Ectodermal cell (in vitro differentiated cells): Measurements from ENCODE around the gene PRR33.

ENCODE experiments used
- H3K27ac ChIP-seq: 2 replicates; pipeline ENCODE4 v1.7.0; 2013; ENCODE audit warnings: mild to moderate bottlenecking, low read depth, low read length; ENCODE audit not compliant: insufficient read depth, poor library complexity, severe bottlenecking
- H3K27me3 ChIP-seq: 2 replicates; pipeline ENCODE4 v1.7.0; 2013; ENCODE audit warnings: mild to moderate bottlenecking, low read length; ENCODE audit not compliant: insufficient read depth, control insufficient read depth, poor library complexity, severe bottlenecking
- H3K36me3 ChIP-seq: one replicate; pipeline ENCODE4 v1.7.0; 2013; ENCODE audit warnings: low read length; ENCODE audit not compliant: control insufficient read depth, insufficient read depth
- H3K4me1 ChIP-seq: one replicate; pipeline ENCODE4 v1.7.0; 2013; ENCODE audit warnings: low read length; ENCODE audit not compliant: control insufficient read depth, insufficient read depth
- H3K4me3 ChIP-seq: 2 replicates; pipeline ENCODE4 v1.7.0; 2013; ENCODE audit warnings: low read depth, low read length, control low read depth; ENCODE audit not compliant: insufficient read depth
- H3K9me3 ChIP-seq: 2 replicates; pipeline ENCODE4 v1.7.0; 2013; ENCODE audit warnings: mild to moderate bottlenecking, low read length, moderate library complexity; ENCODE audit not compliant: control insufficient read depth
- WGBS, 2 experiments: methylation state at CpG; one replicate each; pipeline ENCODE4 v1.1.7; 2013; ENCODE audit warnings: missing lambda C conversion rate in 2 of 2; 5-methylcytosine and 5-hydroxymethylcytosine counted together

The PRR33 gene

DNA sequence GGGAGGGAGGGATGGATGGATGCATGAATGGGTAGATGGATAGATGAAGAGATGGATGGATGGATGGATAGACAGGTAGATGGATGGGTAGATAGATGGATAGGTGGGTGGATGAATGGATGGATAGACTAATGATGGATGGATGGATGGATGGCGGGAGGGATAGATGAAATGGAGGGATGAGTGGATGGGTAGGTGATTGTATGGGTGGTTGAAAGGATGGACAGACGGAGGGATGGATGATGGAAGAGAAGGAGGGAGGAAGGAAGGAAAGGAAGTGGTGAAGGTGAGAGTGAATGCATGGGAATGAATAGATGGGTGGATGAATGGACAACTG lies 24.1 kb upstream of the PRR33 start:
- Histone ChIP-seq H3K27ac (no peak overlapping the region), H3K27me3 (no peaks in the 10 kb centered on the region), H3K36me3 (no peaks in the 10 kb centered on the region), H3K4me1 (no peaks in the 10 kb centered on the region), H3K9me3 (no peaks in the 10 kb centered on the region), H3K4me3 (no peak overlapping the region)
- 93 to 96% methylated on average over 2 of the region's 2 CpGs for WGBS, 2 experiments

DNA sequence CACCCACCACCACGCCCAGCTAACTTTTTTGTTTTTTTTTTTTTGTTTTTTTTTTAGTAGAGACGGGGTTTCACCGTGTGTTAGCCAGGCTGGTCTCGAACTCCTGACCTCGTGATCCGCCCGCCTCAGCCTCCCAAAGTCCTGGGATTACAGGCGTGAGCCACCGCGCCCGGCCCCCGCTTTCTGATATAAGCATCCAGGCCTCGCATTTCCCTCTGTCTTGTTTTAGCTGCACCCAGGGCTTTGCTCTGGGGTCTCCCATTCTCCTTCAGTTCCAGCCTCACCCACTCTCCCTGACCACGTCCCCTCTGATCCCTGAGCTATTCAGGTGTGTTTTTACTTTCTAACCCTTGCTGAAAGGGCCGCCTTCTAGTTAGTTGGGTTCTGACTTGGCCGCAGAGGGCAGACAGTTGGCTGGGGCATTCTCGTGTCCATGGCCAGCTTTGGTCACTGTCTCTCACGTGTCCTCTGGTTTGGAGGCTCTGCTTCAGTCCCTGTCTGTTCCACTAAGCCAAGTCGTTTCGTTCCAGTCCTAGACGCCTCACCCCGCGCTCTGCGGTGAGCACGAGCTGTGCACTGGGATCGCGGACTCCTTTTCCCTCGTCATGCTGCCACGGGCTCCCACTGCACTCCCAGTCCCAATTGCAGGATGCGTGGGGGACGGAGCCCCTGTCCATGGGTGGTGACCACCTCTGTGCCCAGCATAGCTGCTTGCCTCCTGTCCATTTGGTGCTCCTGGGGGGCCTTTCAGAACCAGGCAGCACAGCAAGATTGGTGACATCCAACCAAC lies 21.8 kb upstream of the PRR33 start:
- H3K36me3 ChIP-seq, result no peaks in the 10 kb centered on the region
- H3K27ac ChIP-seq, result no peak overlapping the region
- no peaks in the 10 kb centered on the region for H3K27me3 ChIP-seq
- WGBS, 2 experiments, result 92 to 95% methylated on average over 31 of the region's 31 CpGs
- H3K4me3 ChIP-seq, result no peak overlapping the region
- no peaks in the 10 kb centered on the region for H3K9me3 ChIP-seq
- H3K4me1 ChIP-seq, result no peaks in the 10 kb centered on the region

DNA sequence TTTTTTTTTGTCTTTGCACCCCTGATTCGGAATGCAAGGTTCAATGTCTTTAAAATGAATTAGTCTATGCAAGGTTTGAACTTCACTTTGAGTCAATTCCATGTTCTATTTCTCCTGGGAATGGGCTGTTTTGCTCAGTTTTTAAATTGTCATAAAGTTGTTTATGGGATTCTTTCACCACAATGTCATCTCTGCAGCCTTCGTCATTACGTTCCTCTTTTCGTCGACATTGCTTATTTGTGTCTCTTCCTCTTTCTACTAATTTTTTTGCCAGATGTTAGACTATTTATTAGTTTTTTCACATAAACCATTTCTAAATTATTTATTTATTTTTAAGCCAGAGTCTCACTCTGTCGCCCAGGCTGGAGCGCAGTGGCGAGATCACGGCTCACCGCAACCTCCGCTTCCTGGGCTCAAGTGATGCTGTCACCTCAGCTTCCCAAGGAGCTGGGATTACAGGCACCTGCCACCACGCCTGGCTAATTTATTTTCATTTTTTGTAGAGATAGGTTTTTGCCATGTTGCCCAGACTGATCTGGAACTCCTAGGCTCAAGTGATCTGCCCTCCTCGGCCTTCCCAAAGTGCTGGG lies 20.7 kb upstream of the PRR33 start:
- H3K4me1 ChIP-seq, result no peaks in the 10 kb centered on the region
- no peak overlapping the region for H3K4me3 ChIP-seq
- H3K36me3 ChIP-seq, result no peaks in the 10 kb centered on the region
- H3K9me3 ChIP-seq, result no peaks in the 10 kb centered on the region
- no peaks in the 10 kb centered on the region for H3K27me3 ChIP-seq
- no peak overlapping the region for H3K27ac ChIP-seq
- WGBS, 2 experiments, result 94 to 96% methylated on average over 13 of the region's 13 CpGs

DNA sequence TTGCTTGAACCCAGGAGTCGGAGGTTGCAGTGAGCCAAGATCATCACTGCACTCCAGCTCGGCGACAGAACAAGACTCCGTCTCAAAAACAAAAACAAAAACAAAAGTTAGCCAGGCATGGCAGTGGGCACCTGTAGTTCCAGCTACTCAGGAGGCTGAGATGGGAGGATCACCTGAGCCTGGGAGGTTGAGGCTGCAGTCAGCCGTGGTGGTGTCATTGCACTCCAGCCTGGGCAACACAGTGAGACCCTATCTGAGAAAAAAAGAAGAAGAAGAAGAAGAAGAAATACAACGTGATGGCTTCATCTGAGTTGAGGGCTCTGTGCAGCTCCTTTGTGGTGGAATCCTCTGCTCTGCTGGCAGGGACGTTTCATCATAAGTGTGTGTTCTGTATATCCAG lies 17.8 kb upstream of the PRR33 start:
- 85 to 94% methylated on average over 7 of the region's 7 CpGs for WGBS, 2 experiments
- no peak overlapping the region for H3K27ac ChIP-seq
- no peaks in the 10 kb centered on the region for H3K36me3 ChIP-seq
- no peaks in the 10 kb centered on the region for H3K27me3 ChIP-seq
- no peaks in the 10 kb centered on the region for H3K4me1 ChIP-seq
- no peaks in the 10 kb centered on the region for H3K9me3 ChIP-seq
- no peak overlapping the region for H3K4me3 ChIP-seq

DNA sequence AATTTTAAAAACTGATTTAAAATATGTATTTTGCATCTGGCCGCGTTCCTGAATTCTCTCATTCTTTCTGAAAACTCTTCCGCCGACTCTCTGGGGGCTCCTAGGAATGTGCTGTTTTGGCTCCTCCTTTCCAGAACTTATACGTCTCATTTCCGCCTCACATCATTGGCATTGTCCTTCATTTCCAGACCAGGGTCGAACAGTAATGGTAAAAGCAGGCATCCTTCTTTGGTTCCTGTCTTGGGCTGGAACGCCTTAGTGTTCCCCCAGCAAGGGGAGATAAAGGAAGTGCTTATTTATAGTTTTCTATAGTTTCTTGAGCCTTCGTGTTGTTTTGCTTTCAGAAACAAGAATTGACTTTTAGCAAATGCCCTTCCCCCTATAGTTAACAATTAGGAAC lies 16.9 kb upstream of the PRR33 start:
- H3K27me3 ChIP-seq, result no peaks in the 10 kb centered on the region
- no peaks in the 10 kb centered on the region for H3K36me3 ChIP-seq
- H3K9me3 ChIP-seq, result no peaks in the 10 kb centered on the region
- no peak overlapping the region for H3K27ac ChIP-seq
- WGBS, 2 experiments, result 76 to 79% methylated on average over 9 of the region's 9 CpGs
- H3K4me1 ChIP-seq, result no peaks in the 10 kb centered on the region
- no peak overlapping the region for H3K4me3 ChIP-seq

DNA sequence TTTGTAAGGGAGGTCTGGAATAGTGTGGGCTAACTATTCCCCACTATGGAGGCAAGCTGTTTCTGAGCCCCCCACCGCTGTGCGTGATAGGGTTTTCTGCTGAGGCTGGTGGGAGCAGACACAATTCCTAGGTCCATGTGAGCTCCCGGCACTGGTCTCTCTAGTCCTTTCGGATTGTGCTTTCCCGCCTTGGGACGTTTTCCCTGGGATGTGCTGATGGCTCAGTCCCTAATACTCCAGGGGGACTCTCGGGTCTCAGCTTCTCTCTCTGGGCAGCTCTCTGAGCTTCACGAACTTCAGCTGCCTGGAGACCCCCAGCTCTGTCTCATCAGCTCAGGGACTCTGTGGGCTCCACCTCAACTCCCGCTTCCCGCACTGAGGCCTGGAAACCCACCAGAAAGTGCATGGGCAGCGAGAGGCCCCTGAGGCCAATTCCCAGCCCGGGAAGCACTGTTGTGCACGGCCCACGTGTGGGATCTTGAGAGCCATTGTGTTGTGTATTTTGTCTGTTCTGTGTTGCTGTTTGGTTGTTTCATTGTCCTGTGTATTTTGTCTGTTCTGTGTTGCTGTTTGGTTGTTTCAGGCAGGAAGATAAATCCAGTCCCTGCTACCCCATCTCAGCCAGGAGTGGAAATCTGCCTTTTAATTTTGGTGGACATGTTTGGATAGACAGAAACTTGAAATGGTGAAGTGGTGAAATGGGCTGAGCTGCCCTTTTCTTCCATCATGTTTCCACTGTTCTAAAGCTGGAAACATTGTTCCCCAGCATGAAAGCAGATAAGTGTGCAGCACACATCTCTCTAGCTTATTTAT lies 15.1 kb upstream of the PRR33 start:
- no peak overlapping the region for H3K27ac ChIP-seq
- WGBS, 2 experiments, result 78 to 79% methylated on average over 14 of the region's 14 CpGs
- H3K27me3 ChIP-seq, result no peaks in the 10 kb centered on the region
- no peaks in the 10 kb centered on the region for H3K36me3 ChIP-seq
- H3K4me3 ChIP-seq, result no peak overlapping the region
- no peaks in the 10 kb centered on the region for H3K4me1 ChIP-seq
- no peaks in the 10 kb centered on the region for H3K9me3 ChIP-seq

DNA sequence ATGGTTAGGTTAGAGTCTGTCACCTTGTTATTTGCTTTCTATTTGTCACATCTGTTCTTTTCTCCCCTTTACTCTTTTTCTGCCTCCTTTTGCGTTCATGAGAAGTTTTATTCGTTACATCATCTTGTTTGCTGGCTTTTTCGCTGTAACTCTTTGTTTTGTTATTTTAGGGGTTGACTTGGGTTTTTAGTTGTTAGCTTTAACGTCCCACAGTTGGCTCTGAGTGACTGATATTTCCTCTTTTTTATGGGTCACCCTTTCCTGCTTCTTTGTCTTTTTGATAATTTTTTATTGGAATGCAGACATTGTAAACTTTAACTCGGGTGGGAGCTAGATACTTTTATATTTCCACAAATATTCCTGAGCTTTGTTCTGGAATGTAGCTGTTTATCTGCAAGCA lies 14.5 kb upstream of the PRR33 start:
- 72 to 79% methylated on average over 4 to 5 of the region's 5 CpGs for WGBS, 2 experiments
- H3K27me3 ChIP-seq, result no peaks in the 10 kb centered on the region
- H3K27ac ChIP-seq, result no peak overlapping the region
- no peaks in the 10 kb centered on the region for H3K9me3 ChIP-seq
- H3K36me3 ChIP-seq, result no peaks in the 10 kb centered on the region
- H3K4me1 ChIP-seq, result no peaks in the 10 kb centered on the region
- no peak overlapping the region for H3K4me3 ChIP-seq

DNA sequence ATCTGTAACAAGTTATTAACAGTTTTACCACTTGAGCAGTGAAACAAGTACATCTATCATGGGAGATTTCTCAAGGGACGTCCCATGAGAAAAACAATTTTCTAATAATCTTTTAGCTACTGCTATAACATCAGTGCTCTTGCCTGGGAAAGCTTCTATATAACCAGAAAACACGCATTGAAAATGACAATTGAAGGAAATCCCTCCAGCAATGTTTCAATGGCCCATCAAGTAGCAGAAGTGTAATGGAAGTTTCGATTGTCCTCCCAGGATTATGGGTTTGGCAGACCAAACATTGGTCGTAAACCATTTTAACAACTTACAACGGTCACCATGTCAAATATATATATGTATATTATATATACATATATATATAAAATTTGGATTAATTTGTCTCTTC lies 8.0 kb upstream of the PRR33 start:
- no peak overlapping the region for H3K4me3 ChIP-seq
- no peaks in the 10 kb centered on the region for H3K27me3 ChIP-seq
- 93 to 97% methylated on average over 3 of the region's 5 CpGs for WGBS, 2 experiments
- no peak overlapping the region for H3K27ac ChIP-seq
- H3K9me3 ChIP-seq, result no peaks in the 10 kb centered on the region
- no peaks in the 10 kb centered on the region for H3K4me1 ChIP-seq
- no peaks in the 10 kb centered on the region for H3K36me3 ChIP-seq

DNA sequence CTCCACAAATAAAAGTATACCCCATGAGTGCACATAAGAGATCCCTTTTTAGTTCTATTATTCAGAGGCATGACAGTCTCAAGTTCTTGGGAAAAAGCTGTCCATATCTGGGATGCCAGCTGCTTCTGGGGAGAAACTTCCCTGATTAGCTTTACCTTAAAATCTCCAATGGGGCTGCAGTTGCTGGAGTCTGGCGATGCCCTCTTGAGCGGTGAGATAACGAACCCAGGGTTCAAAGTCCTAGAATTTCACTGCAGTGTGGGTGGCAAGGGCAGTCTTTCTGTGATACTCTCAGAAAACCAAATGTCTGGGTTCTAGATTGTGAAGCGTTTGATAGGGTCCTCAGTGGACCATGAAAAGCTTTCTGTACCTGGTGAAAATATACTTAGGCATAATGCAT lies 7.4 kb upstream of the PRR33 start:
- Histone ChIP-seq H3K27me3 (no peaks in the 10 kb centered on the region), H3K4me1 (no peaks in the 10 kb centered on the region), H3K27ac (no peak overlapping the region), H3K36me3 (no peaks in the 10 kb centered on the region), H3K9me3 (no peaks in the 10 kb centered on the region), H3K4me3 (no peak overlapping the region)
- 95 to 96% methylated on average over 4 of the region's 4 CpGs for WGBS, 2 experiments

DNA sequence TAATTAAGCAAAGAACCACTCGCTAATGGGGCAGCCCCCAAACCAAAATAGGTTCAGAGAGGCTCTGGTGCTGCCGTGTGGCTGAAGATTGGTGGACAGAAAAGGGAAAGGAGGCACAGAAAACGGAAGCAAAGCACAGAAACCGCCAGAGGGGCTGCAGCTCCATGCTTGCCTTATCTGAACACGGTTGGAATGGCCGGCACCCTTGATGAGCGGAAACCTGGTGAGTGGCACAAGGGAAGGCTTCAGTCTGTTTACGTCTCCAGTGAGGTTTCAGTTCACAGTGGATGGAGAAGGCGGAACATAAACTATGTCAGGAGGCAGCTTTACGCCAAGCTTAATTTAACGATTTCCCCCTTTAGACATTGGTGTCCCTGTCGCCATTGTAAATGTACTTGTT lies 5.2 kb upstream of the PRR33 start:
- H3K36me3 ChIP-seq, result no peaks in the 10 kb centered on the region
- H3K27ac ChIP-seq, result no peak overlapping the region
- H3K27me3 ChIP-seq, result no peaks in the 10 kb centered on the region
- no peaks in the 10 kb centered on the region for H3K4me1 ChIP-seq
- WGBS, 2 experiments, result 92 to 93% methylated on average over 12 of the region's 12 CpGs
- no peak overlapping the region for H3K4me3 ChIP-seq
- H3K9me3 ChIP-seq, result no peaks in the 10 kb centered on the region
